ENCODE results near the gene VAV2. TPM values are rescaled to one million over a fixed set of nuclear protein-coding genes. Genes with fewer than 3 reads are reported as not detected.

Gene VAV2
- total and polyA plus RNA-seq, 11 donors, result 3.3 to 9.9 (median 5.3) TPM

DNA sequence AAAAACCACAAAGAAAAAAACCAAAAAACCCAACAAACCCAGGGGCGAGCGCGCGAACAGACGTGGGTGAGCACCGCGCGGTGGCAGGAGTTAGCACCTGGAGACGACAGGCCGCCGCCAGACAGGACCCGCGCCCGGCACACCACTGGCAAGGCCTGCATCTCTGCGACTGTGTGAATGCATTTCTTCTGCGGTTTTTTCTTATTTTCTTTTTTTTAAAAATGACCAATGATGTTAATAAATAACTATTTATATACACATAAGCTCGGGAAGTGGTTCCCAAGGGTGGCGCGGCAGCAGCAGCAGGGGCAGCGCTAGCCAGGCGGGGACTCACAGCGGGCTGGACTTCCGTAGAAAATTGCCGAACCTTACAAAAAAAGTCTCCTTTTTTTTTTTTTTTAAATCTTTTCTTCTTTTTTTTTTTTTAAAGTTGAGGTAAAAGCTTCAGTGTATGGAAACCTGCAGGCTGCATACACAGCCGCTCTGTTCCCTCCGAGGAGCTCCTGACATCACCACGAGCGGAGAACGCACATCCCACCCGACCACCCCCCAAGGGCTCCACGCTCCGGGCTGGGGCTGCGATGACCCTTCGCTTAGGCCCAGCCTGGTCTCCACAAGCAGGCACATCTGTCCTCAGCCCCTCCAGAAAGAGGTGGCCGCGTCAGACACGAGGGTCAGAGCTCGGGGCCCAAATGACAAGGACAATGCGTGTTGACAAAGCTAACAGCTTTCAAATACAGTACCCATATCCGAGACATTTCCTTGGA, 40.5 kb upstream of the VAV2 start:
- no peak for TF ChIP-seq POLR2A (IDR thresholded peaks at IDR 0.05)
- TF ChIP-seq, protein P1, sequence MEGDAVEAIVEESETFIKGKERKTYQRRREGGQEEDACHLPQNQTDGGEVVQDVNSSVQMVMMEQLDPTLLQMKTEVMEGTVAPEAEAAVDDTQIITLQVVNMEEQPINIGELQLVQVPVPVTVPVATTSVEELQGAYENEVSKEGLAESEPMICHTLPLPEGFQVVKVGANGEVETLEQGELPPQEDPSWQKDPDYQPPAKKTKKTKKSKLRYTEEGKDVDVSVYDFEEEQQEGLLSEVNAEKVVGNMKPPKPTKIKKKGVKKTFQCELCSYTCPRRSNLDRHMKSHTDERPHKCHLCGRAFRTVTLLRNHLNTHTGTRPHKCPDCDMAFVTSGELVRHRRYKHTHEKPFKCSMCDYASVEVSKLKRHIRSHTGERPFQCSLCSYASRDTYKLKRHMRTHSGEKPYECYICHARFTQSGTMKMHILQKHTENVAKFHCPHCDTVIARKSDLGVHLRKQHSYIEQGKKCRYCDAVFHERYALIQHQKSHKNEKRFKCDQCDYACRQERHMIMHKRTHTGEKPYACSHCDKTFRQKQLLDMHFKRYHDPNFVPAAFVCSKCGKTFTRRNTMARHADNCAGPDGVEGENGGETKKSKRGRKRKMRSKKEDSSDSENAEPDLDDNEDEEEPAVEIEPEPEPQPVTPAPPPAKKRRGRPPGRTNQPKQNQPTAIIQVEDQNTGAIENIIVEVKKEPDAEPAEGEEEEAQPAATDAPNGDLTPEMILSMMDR (IDR thresholded peaks at IDR 0.05), result no peak
- intact Hi-C loops (cut with DNase I), result no loop called here
- no peak for ATAC-seq
- Histone ChIP-seq H3K4me1 (no peaks in the 10 kb centered on the region), H3K4me3 (no peak overlapping the region), H3K36me3 (peaks cover 3 to 87% (median 78%) of the 10 kb centered on the region in 9 donors), H3K27ac (no peak overlapping the region), H3K9me3 (peaks cover 0 to 10% (median under 1%) of the 10 kb centered on the region in 12 donors), H3K27me3 (no peaks in the 10 kb centered on the region)
- no peak for DNase-seq
- WGBS, 4 donors, result 92 to 96% (median 95%) methylated on average over 40 of the region's 40 CpGs

- 85 to 91% (median 86%) methylated on average over 9 to 14 of the region's 14 CpGs for WGBS, 4 donors
- Histone ChIP-seq H3K4me3 (no peak overlapping the region), H3K27me3 (no peaks in the 10 kb centered on the region), H3K4me1 (no peaks in the 10 kb centered on the region), H3K27ac (no peak overlapping the region), H3K9me3 (peaks cover 0 to 2% (median 0%) of the 10 kb centered on the region in 12 donors), H3K36me3 (peaks cover 3 to 84% (median 73%) of the 10 kb centered on the region in 9 donors)
- TF ChIP-seq, protein P1 (IDR thresholded peaks at IDR 0.05), result no peak
- TF ChIP-seq POLR2A (IDR thresholded peaks at IDR 0.05), result no peak
- intact Hi-C loops (cut with DNase I), result no loop called here
- ATAC-seq (no peak), DNase-seq (no peak)
Observed at GRCh38 chr9:134031783-134032182, 39.7 kb upstream of the VAV2 start.

DNA sequence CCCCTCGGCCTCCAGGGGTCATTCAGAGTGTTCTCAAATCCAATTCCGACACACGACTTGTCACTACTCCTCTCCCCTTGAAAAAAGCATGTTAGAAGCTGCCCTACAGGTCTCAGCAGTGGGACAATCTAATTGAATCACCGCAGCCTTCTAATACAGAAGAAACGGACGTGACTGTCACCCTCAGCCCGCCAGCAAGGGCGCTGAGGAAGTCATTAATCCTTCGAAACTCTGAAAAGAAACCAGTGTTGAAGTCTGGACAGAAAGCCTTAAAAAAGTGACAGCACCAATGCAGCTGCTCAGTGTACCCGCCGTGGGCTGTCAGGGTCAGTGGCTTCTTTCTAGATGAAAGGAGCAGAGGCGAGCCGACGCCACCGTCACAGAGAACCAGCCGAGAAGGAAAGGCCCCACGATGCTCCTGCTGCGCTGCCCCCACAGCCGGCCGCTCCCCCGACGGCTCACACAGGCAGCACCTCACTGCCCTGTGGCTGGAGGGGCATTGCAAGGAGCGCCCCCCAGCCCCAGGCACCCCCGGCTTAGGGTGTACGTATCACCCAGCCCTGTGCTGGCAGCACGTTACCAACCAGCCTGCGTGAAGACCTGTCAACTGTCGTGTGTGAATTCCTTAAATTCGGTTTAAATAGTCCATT, 38.8 kb upstream of the VAV2 start:
- no peak for ATAC-seq
- intact Hi-C loops (cut with DNase I), result no loop called here
- 91 to 93% (median 92%) methylated on average over 28 to 29 of the region's 29 CpGs for WGBS, 4 donors
- Histone ChIP-seq H3K27ac (no peak overlapping the region), H3K4me1 (peaks cover 0 to 7% (median 5%) of the 10 kb centered on the region in 12 donors), H3K36me3 (peaks cover 3 to 76% (median 64%) of the 10 kb centered on the region in 9 donors), H3K9me3 (no peaks in the 10 kb centered on the region), H3K4me3 (no peak overlapping the region), H3K27me3 (no peaks in the 10 kb centered on the region)
- DNase-seq, result no peak
- TF ChIP-seq POLR2A (IDR thresholded peaks at IDR 0.05), result no peak
- TF ChIP-seq, protein P1 (IDR thresholded peaks at IDR 0.05), result no peak

Data from heart left ventricle (tissue), 16 donors.